OCI-LY1 (cell line): ENCODE data around the gene RGS11.

Experiments
- H2AFZ ChIP-seq: fragments of 200-600 bp; sonication (generic), shearing (Covaris generic); 2 replicates; pipeline ENCODE4 v1.6.0; 2014; ENCODE audit warnings: antibody characterized with exemption, mild to moderate bottlenecking, low read length
- H3F3A ChIP-seq: fragments of 200-600 bp; sonication (generic), shearing (Covaris generic); 2 replicates; pipeline ENCODE4 v1.6.0; 2014; ENCODE audit warnings: mild to moderate bottlenecking, antibody characterized with exemption, low read length, moderate library complexity; ENCODE audit not compliant: insufficient read depth
- H3K27ac ChIP-seq: fragments of 200-600 bp; sonication (generic); 2 replicates; pipeline ENCODE4 v1.5.1; 2014; ENCODE audit warnings: low read length, mixed run types, mild to moderate bottlenecking, low read depth; ENCODE audit not compliant: poor library complexity, severe bottlenecking
- H3K27me3 ChIP-seq: fragments of 200-600 bp; sonication (generic); 2 replicates; pipeline ENCODE4 v1.6.0; 2014; ENCODE audit warnings: antibody characterized with exemption, mild to moderate bottlenecking, low read length, moderate library complexity; ENCODE audit not compliant: insufficient read depth
- H3K36me3 ChIP-seq: fragments of 200-600 bp; sonication (generic); 2 replicates; pipeline ENCODE4 v1.6.1; 2014; ENCODE audit warnings: mild to moderate bottlenecking, antibody characterized with exemption, low read length, moderate library complexity, mixed read lengths; ENCODE audit not compliant: insufficient read depth
- H3K4me1 ChIP-seq: fragments of 200-600 bp; sonication (generic); 2 replicates; pipeline ENCODE4 v1.5.1; 2014; ENCODE audit warnings: mild to moderate bottlenecking, low read length, moderate library complexity; ENCODE audit not compliant: insufficient read depth, severe bottlenecking
- H3K4me2 ChIP-seq: fragments of 200-600 bp; sonication (generic), shearing (Covaris generic); 2 replicates; pipeline ENCODE4 v1.6.1; 2014; ENCODE audit warnings: low read length
- H3K4me3 ChIP-seq: fragments of 200-600 bp; sonication (generic); 2 replicates; pipeline ENCODE4 v1.5.1; 2014; ENCODE audit warnings: low read length, low read depth, mild to moderate bottlenecking, mixed read lengths; ENCODE audit not compliant: poor library complexity, severe bottlenecking
- H3K79me2 ChIP-seq: fragments of 200-600 bp; shearing (Covaris generic); 2 replicates; pipeline ENCODE4 v1.6.1; 2016; ENCODE audit warnings: mixed run types, low read length, mixed read lengths; ENCODE audit not compliant: insufficient read depth
- H3K9ac ChIP-seq: fragments of 200-600 bp; sonication (generic), shearing (Covaris generic); 2 replicates; pipeline ENCODE4 v1.6.1; 2014; ENCODE audit warnings: mild to moderate bottlenecking, low read length, mixed read lengths
- H3K9me2 ChIP-seq: fragments of 200-600 bp; sonication (generic), shearing (Covaris generic); 2 replicates; pipeline ENCODE4 v1.6.1; 2014; ENCODE audit warnings: low read depth, mild to moderate bottlenecking, low read length, mixed read lengths
- H3K9me3 ChIP-seq: fragments of 200-600 bp; shearing (Covaris generic); 2 replicates; pipeline ENCODE4 v1.6.1; 2014; ENCODE audit warnings: low read length, mixed read lengths
- H4K20me1 ChIP-seq: fragments of 200-600 bp; sonication (generic), shearing (Covaris generic); 2 replicates; pipeline ENCODE4 v1.6.0; 2016; ENCODE audit warnings: mild to moderate bottlenecking, low read length; ENCODE audit not compliant: insufficient read depth
- EZH2 ChIP-seq: fragments of 200-600 bp; sonication (generic), shearing (Covaris generic); IDR thresholded peaks from 2 replicates; pipeline ENCODE4 v1.8.0; 2017; ENCODE audit warnings: borderline replicate concordance, mixed run types, mild to moderate bottlenecking, antibody characterized with exemption, low read length, moderate library complexity, mixed read lengths
- TF ChIP-seq, protein P1 (sequence below): fragments of 200-600 bp; sonication (generic), shearing (Covaris generic); IDR thresholded peaks from 2 replicates; pipeline ENCODE4 v1.5.1; 2017; ENCODE audit warnings: mild to moderate bottlenecking, antibody characterized with exemption, low read length, moderate library complexity, mixed read lengths

Gene RGS11

DNA sequence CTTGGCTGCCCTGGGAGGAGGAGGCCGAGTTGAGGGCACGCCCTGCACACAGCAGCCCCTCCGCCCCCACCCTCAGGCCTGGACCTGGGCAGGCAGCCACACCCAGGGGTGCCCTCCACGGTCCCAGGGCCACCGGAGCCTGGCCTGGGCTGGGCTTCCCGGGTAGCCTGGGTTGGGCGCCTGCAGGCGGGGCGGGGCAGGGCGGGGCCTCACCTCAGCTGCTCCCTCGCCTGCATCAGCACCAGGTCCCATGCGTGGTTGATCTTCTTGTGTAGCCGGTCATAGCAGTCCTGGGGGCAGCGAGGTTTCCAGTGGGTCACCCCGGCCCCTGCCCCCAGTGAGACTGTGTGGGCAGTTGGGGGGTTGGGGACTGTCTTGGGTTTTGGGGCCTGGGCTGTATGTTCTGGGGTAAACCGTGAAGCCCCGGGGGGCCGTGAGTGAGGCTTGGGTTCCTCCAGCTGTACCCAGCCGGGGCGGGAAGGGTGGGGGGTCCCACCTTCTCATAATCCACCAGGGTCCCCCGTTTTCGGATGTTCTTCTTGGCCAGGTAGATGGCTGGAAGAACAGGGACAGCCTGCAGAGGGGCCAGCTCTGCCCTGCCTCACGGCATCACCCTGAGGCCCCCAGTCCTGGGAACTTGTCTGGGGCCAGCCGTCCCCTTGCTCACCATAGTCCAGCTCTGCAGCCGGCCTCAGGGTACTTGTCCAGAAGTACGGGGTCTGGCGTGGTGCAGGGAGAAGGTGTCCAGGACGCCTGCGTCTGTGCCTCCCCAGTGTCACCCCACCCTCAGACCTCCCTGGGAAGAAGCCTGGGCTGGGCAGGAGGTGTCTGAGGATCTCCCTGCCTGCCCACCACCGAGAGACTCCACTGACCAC, 2.0 kb downstream of the RGS11 start:
- no peaks in the 10 kb centered on the region for H3K79me2 ChIP-seq
- no peak overlapping the region for H3K9ac ChIP-seq
- H3K27ac ChIP-seq, result no peak overlapping the region
- H3K27me3 ChIP-seq, result peaks cover 12% of the 10 kb centered on the region; the same call in 1 of the 2 replicates
- H3K4me1 ChIP-seq, result peaks cover 9% of the 10 kb centered on the region
- H3F3A ChIP-seq, result no peaks in the 10 kb centered on the region
- no peaks in the 10 kb centered on the region for H4K20me1 ChIP-seq
- no peak overlapping the region for H2AFZ ChIP-seq
- no peaks in the 10 kb centered on the region for H3K9me2 ChIP-seq
- H3K36me3 ChIP-seq, result no peaks in the 10 kb centered on the region
- no peak overlapping the region; the same call in 1 of the 2 replicates for H3K4me2 ChIP-seq
- no peaks in the 10 kb centered on the region for H3K9me3 ChIP-seq
- TF ChIP-seq, protein P1, sequence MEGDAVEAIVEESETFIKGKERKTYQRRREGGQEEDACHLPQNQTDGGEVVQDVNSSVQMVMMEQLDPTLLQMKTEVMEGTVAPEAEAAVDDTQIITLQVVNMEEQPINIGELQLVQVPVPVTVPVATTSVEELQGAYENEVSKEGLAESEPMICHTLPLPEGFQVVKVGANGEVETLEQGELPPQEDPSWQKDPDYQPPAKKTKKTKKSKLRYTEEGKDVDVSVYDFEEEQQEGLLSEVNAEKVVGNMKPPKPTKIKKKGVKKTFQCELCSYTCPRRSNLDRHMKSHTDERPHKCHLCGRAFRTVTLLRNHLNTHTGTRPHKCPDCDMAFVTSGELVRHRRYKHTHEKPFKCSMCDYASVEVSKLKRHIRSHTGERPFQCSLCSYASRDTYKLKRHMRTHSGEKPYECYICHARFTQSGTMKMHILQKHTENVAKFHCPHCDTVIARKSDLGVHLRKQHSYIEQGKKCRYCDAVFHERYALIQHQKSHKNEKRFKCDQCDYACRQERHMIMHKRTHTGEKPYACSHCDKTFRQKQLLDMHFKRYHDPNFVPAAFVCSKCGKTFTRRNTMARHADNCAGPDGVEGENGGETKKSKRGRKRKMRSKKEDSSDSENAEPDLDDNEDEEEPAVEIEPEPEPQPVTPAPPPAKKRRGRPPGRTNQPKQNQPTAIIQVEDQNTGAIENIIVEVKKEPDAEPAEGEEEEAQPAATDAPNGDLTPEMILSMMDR, result no peak
- TF ChIP-seq EZH2, result no peak
- no peak overlapping the region for H3K4me3 ChIP-seq

GRCh38 chr16:272633-273546, 2.9 kb downstream of the RGS11 start:
- Histone ChIP-seq H4K20me1 (no peaks in the 10 kb centered on the region), H3K9me3 (no peaks in the 10 kb centered on the region), H3K4me1 (peaks cover 9% of the 10 kb centered on the region), H3K79me2 (no peaks in the 10 kb centered on the region), H3F3A (no peaks in the 10 kb centered on the region), H3K9me2 (no peaks in the 10 kb centered on the region), H2AFZ (no peak overlapping the region), H3K27me3 (peaks cover 12% of the 10 kb centered on the region; the same call in 1 of the 2 replicates), H3K36me3 (no peaks in the 10 kb centered on the region), H3K9ac (no peak overlapping the region), H3K27ac (no peak overlapping the region), H3K4me2 (no peak overlapping the region; the same call in 1 of the 2 replicates), H3K4me3 (no peak overlapping the region)
- no peak for TF ChIP-seq EZH2
- TF ChIP-seq, protein P1, result no peak

- no peaks in the 10 kb centered on the region for H3F3A ChIP-seq
- no peaks in the 10 kb centered on the region for H3K36me3 ChIP-seq
- TF ChIP-seq EZH2, result no peak
- TF ChIP-seq, protein P1, result no peak
- H3K27ac ChIP-seq, result no peak overlapping the region
- no peak overlapping the region for H2AFZ ChIP-seq
- no peak overlapping the region for H3K4me2 ChIP-seq
- H3K79me2 ChIP-seq, result no peaks in the 10 kb centered on the region
- no peaks in the 10 kb centered on the region for H4K20me1 ChIP-seq
- peaks cover 9% of the 10 kb centered on the region for H3K4me1 ChIP-seq
- H3K27me3 ChIP-seq, result peaks cover 9% of the 10 kb centered on the region; the same call in 1 of the 2 replicates
- no peak overlapping the region for H3K4me3 ChIP-seq
- no peaks in the 10 kb centered on the region for H3K9me2 ChIP-seq
- H3K9me3 ChIP-seq, result no peaks in the 10 kb centered on the region
- H3K9ac ChIP-seq, result no peak overlapping the region
Measured at GRCh38 chr16:270381-271255, 5.1 kb downstream of the RGS11 start.
